HG03135 (cell line): Measurements from ENCODE around the gene RPS6KA5.
A peak's percentile ranks its signal among the peaks of the same experiment; 100 is the strongest.
"Not testable (repeated sequence)": the region's sequence is repeated elsewhere in the genome, so short reads cannot be mapped to it uniquely, and the experiment has no call there.

Source experiments
- ATAC-seq: cut with Tn5 transposase; IDR thresholded peaks from one replicate; pipeline ENCODE4 v1.9.1; 2021; ENCODE audit warnings: mild to moderate bottlenecking, moderate library complexity; ENCODE audit not compliant: unreplicated experiment

Gene RPS6KA5

DNA sequence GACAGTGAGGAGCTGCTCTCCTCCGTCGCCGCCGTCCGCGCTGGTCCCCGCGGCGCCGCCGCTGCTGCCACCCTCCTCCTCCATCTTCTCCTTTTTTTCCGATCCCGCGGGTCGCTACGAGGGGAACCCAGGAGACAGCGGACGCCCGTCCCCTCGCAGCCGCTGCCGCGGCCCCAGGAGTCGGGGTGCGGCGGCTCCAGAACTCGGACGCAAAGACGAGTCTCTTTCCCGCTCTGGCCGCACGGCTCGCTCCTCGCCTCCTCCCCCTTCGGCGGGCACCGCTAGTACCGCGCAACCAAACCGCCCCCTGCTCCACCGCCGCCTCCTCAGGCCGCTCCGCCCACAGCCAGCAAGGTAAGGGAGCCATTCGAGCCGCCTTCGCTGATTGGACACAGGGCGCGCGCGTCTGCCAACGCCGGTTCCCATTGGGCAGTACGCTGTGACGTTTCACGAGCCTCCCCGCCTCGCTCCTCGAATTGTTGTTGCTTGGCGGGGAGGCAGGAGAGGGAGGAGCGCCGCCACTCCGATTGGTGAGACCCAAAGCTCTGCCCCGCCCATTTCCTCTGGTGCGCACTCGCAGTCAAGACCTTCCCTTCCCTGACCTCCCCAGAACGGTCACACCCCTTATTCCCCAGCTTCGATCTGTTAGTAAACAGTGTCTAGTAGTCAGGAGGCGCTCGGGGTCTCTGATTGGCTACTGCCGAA, at the start of gene RPS6KA5:
RPS6KA5 (minus strand) TSS at position 291 of the 705 bp plus-strand sequence; CDS start at position 84, 207 bp downstream.
- peak; percentile 84 for ATAC-seq

DNA sequence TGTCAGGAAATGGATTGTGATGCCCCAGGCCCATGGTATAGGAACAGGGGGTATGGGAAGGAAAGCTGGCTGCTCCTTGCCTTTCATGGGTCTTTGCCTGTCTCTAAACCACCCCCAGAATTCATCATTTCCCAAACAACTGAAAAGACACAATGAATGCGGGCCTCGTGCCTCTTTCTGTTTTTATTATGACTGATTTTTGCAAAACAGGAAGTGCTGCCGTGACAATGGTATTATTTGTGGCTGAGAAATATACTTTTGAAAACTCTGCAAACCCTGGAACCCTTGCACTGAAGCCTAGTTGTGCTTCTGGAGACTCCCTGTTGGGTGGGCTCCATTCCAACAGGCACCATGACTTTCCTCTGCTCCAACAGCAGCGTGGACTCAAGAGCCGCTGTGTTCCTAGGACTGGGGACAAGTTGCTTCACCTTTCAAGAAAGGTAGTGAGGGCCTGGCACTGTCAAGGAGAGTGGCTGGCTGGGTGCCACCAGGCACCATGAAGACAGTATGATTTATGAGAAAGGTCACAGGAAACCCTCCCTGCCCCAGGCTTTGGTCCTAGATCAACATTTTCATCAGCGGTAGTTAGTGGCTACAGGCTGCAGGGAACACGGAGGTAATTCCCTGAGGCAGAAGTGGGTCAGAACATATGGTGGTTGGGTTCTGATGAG, 48.6 kb upstream of the RPS6KA5 start:
- no peak for ATAC-seq

GRCh38 chr14:91103116-91103515, 42.7 kb upstream of the RPS6KA5 start:
- ATAC-seq = no peak

DNA sequence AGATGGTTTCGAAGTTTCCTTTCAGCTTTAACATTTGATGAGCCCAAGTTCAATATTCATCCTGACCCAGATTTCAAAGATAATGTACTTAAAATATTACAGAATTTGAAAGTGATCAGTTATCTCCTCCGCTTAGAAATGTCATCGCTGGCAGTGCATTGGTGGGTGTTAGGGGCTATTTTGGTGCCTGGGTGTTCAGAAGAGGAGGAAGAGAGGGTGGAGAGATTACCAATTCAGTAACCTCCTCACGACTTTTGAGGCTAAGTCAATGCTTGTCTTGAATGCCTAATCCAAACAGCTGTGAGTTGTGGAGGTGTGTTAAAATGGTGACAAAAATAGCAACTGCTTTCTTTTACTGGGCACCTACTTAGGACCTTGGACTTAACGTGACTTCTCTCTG, 39.7 kb upstream of the RPS6KA5 start:
- ATAC-seq = no peak

DNA sequence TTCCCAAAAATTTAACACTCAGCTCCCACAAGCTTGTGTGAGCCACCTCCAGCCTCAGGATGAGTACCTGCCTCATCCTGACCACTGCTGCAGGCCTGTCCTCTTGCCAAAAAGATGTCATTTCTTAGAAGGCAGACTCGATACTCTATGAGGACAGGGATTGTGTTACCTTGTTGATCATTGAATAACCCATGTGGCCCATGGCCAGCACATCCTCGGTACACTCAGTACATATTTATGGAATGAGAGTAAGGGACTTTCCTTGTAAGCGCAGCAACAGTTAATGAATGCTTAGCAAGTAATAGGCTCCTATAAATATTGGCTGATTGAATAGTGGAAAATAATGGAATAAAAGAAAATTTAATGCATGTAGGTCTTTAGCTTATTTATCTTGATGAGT, 38.1 kb upstream of the RPS6KA5 start:
- no peak for ATAC-seq

DNA sequence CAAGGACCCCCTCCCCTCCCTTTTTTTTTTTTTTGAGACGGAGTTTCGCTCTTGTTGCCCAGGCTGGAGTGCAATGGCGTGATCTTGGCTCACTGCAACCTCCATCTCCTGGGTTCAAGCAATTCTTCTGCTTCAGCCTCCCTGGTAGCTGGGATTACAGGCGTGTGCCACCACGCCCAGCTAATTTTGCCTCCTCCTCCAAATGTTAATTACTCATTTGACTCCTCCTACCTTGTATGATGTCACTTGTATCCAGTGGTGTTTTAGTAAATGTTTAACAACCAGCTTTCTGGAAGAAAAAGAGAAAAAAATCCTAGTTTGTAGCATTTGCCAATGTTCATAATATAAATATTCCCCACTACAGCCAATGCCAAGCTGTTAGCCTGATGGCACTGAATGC, 37.2 kb upstream of the RPS6KA5 start:
- not testable (repeated sequence) for ATAC-seq

- no peak for ATAC-seq
These were observed 34.7 kb upstream of the RPS6KA5 start for GRCh38 chr14:91095178-91095577.

- no peak for ATAC-seq
These were observed 34.3 kb upstream of the RPS6KA5 start for GRCh38 chr14:91094772-91095171.

- ATAC-seq = not testable (repeated sequence)
These were observed 33.5 kb upstream of the RPS6KA5 start for GRCh38 chr14:91093743-91094472.

DNA sequence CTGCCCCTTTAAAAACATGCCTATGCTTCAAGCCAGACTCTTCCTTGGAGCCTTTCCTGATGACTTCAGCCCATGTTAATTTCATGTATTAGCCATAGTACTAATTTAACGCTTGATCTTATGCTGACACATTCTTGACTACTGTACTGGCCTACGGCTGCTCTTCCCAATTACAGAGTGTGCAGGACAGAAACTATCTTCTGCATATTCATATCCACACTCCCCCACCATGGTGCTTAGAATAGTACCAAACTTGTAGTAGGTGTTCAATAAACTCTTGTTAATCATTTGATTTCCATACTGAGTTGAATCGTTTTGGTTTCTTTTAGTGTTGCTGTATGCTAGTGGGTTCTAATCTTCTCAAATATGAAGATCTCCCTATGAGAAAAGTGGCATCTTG, 31.6 kb upstream of the RPS6KA5 start:
- ATAC-seq = no peak

- no peak for ATAC-seq
These were observed 30.3 kb upstream of the RPS6KA5 start for GRCh38 chr14:91090743-91091142.

DNA sequence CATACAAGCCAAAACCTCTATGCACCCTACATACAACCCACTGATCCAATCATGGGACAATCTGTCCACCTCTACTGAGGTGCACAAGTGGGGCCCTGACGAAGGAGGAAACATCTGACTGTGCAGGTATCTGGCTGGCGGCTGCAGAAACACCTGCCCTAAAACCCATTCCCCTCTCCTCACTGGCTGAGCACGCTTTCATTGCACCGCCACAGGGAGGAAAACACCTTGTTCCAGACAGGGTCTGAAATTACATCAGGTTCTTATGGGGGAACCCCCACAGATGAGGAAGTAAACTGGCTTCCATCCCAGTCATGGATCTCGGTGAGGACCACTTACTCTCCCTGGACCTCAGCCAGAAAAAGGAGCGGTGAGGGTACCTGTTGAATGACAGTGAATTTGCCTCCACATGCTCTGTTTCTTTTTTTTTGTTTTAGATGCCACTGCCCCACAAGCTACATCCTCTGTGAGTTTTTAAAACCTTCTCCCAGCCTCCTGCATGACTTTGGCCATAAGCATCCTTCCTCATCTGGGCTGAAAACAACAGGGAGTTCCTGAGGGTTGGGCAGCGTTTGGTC, 29.6 kb upstream of the RPS6KA5 start:
- ATAC-seq = no peak

DNA sequence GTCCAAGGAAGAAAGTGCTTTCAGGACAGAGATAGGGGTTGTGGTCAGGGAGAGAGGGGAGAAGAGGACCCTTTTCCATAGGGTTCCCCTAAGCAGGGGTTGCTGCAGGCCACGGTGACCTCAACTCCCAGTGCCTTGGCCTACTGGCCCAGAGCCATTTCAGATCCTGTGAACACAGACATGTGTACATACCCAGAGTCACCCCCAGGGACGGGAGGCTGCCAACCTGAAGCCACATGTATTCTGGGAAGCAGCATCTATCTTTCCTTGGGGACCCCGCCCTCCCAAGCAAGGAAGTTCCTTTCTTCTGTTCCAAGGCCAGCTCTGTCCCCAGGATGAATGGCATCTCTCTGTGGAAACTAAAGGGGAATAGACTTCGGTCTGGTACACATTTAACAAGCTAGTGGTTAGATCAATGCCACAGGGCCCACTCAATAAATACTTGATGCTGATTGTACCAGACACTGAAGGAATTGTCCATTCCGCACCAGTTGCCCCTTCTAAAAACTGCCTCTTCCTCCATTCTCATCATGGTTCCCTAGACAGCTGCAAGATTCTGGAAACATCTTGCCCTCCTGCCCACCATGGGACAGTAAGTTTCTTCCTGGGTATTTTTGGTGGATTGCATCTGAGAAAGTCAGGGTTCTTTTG, 28.3 kb upstream of the RPS6KA5 start:
- no peak for ATAC-seq

DNA sequence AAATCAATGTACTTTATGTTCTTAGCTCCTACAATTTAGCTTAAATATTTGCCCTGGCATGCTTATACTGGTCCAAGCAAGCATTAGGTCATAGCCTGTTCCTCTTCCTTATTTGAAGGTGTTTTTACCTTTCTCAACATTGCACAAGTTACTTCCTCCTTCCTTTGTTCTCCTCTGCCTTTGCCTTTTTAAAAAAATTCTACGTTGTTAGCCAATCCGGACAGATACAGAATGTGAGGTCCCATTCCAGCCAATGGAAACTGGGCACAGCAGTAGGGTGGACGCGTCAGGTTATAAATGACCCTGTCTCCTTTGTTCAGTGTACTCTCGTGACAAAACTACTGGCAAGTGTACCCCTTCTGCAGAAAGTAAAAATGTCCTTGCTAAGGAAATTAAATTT, 27.0 kb upstream of the RPS6KA5 start:
- ATAC-seq = not testable (repeated sequence)

DNA sequence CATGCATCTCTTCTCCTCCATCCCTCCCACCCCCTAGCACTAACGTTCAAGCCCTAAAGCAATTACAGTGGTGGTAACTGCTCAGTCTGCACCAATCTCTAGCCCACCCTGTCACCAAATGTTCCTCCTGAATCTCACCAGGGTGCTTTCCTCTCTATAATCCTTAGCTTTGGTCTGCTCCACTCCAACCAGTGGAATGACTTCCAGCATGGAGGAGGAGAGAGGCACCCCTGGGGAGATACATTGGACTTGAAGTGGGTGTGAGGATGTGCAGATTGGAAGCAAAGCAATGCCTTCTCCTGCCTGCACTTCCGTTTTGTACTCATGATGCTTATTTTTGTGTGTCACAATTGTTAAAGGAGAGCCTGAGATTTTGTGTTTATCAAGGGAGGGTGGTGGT, 24.1 kb upstream of the RPS6KA5 start:
- ATAC-seq = no peak

DNA sequence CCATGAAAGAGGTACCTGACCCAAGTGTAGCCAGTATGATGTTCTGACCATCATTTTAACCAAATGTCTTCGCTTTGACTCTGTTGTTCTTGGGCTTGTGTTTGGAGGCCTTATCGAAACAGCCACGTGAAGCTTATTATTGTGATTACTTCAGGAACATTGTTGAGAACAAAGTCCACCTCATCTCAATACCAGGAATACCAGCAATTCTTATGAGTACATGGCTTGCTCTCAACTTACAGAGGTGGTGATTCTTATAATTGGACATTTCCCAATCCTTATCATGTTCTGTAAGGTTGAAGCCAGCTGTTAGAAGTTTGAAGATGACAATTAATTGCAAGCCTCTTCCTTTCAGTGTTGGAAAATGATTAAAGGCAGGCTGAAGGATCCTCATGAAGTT, 21.8 kb upstream of the RPS6KA5 start:
- ATAC-seq = no peak

DNA sequence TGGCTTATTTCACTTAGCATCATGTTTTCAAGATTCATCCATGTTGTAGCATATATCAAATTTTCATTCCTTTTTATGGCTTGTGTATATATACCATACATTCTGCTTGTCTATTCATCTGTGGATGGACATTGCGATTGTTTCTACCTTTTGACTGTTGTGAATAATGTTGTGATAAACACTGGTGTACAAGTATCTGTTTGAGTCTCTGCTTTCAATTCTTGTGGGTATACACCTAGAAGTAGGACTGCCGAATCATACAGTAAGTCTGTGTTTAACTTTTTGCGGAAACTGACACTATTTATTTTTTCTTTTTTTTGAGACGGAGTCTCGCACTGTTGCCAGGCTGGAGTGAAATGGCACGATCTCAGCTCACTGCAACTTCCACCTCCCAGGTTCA, 19.6 kb upstream of the RPS6KA5 start:
- ATAC-seq = no peak

DNA sequence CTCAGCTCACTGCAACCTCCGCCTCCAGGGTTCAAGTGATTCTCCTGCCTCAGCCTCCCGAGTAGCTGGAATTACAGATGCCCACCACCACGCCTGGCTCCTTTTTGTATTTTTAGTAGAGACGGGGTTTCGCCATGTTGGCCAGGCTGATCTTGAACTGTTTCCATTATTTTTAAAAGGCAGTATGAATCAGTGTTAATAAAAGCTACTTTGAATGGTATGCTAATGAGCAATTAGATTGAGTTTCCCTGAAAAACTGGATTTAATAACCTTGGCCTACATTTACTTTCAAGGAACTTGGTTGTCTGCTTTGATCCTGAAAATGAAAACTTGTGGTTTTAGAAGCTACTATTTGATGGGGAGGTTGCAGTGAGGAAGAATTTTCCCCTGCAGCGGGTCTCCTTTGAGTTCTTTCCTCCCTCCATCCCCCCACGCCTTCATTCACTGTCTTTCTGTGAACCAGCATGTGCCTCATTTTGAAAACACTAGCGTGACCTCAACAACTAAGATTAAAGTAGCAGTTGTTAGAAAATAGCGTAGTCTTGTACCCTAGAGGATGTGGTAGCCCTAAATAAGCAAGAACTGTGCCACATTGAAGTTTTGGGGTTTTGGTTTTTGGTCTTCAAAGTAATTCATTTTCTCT, 17.8 kb upstream of the RPS6KA5 start:
- ATAC-seq = no peak

DNA sequence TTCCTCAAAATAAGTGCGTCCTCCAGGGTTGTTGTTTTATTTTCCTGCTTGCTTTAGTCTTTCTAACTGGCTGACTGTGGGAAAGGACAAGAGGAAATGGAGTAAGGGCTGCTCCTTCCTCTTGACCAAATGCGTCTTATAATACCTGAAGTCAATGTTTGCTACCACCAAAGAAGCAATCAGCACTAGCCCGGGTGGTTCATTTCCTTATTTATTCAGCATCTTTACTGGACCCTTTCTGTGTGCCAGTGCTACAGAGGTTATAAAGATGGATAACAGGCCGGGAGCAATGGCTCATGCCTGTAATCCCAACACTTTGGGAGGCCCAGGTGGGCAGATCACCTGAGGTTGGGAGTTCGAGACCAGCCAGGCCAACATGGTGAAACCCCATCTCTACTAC, 15.1 kb upstream of the RPS6KA5 start:
- ATAC-seq = no peak

GRCh38 chr14:91070572-91070971, 10.1 kb upstream of the RPS6KA5 start:
- ATAC-seq = no peak

GRCh38 chr14:91068642-91069041, 8.2 kb upstream of the RPS6KA5 start:
- ATAC-seq = no peak
